GM18499 (cell line): ENCODE results near the gene CEP57L1.

Experiments used
- ATAC-seq: cut with Tn5 transposase; IDR thresholded peaks from one replicate; pipeline ENCODE4 v1.9.1; 2021; ENCODE audit warnings: moderate number of reproducible peaks; ENCODE audit not compliant: insufficient read depth, unreplicated experiment

Gene CEP57L1

GRCh38 chr6:109095036-109095834 lies at the start of gene CEP57L1:
TSS of gene CEP57L1 (plus strand) at chr6:109095507. CDS start at chr6:109145222, 49,715 bp downstream.
- peak; percentile 47 for ATAC-seq

- no peak for ATAC-seq
Measured at GRCh38 chr6:109048176-109048575, 47.1 kb upstream of the CEP57L1 start.

DNA sequence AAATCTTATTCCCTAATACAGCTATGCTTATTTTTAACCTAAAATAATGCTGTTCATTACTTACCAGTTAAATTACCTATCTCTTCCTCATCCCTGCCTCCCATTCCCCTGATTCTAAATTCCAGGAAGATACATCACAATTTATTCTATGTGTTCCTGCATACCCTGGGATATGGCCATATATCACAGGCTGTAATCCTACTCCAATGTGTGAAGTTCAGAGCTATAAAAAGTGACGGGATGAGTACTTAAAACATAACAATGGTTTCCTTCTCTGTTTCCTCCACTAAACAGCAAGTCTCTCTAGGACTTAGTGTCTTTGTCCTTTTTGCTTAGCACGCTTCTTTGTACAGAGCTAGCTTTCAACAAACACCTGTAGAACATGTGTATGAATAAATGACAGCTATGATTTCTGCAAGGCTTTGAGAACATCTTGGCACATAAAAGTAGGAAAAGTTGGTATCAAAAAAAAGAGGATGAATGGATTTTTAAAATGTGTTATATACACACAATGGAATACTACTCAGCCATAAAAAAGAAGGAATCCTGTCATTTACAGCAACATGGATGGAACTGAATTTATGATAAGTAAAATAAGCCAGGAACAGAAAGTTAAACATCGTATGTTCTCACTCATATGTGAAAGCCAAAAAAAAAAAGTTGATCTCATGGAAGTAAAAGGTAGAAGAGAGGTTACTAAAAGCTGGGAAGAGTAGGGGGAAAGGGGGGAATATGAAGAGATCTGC lies 46.5 kb upstream of the CEP57L1 start:
- ATAC-seq: no peak

GRCh38 chr6:109050012-109050411 lies 45.3 kb upstream of the CEP57L1 start:
- no peak for ATAC-seq

- ATAC-seq: no peak
Measured at GRCh38 chr6:109050447-109051102, 44.7 kb upstream of the CEP57L1 start.

- ATAC-seq: no peak
Measured at GRCh38 chr6:109051301-109052017, 43.8 kb upstream of the CEP57L1 start.

DNA sequence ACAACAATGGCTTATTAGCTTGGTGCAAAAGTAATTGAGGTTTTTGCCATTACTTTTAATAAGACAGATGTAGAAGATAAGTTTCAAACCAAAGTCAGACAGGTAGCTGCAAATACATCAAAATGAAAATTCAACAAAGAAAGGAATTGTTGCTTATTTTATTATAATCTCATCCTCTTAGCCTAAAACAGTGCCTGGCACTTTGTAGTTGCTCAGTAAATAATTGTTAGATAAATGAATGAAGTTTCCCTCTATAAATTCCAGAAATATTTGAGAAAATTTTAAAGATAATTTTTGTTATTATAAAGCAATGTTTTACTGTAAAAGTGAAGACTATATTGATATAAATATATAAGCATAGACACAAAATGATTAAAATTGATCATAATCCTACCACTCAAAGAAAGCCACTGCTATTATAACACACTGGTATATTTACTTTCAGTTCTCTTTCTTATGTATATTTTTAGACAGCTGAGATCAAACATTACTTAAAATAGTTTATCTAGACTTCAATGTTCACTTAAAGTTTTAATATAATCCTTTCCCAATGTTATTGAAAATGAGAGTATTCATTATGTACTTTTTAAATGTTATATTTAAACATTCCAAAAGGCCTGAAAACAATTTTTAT lies 43.2 kb upstream of the CEP57L1 start:
- no peak for ATAC-seq

- no peak for ATAC-seq
Measured at GRCh38 chr6:109052852-109053251, 42.5 kb upstream of the CEP57L1 start.

GRCh38 chr6:109053336-109053735 lies 42.0 kb upstream of the CEP57L1 start:
- ATAC-seq: no peak

- ATAC-seq: no peak
Measured at GRCh38 chr6:109055771-109056235, 39.5 kb upstream of the CEP57L1 start.

GRCh38 chr6:109056661-109057060 lies 38.6 kb upstream of the CEP57L1 start:
- no peak for ATAC-seq

- ATAC-seq: no peak
Measured at GRCh38 chr6:109058620-109059019, 36.7 kb upstream of the CEP57L1 start.

GRCh38 chr6:109059153-109059552 lies 36.2 kb upstream of the CEP57L1 start:
- ATAC-seq: no peak

- ATAC-seq: no peak
Measured at GRCh38 chr6:109059571-109060021, 35.7 kb upstream of the CEP57L1 start.

- no peak for ATAC-seq
Measured at GRCh38 chr6:109060571-109060970, 34.7 kb upstream of the CEP57L1 start.

DNA sequence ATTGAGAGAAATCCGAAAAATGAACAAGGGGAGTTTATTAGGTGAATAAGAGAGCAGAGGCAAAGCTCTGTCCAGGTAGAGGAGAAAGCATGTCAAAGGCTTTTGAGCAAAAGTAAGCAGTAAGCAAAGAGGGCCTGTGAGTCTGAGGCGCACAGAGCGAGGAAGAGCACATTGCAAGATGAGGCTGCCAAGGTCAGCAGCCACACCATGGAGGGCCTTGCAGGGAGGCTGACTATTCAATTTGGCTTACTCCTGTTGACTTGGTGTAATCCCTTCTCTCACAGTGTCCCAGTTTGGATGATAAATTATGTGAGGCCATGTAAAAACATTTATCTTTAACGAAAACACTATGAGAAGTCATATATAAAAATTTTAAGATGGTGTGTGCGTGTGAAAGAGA lies 33.1 kb upstream of the CEP57L1 start:
- ATAC-seq: no peak

DNA sequence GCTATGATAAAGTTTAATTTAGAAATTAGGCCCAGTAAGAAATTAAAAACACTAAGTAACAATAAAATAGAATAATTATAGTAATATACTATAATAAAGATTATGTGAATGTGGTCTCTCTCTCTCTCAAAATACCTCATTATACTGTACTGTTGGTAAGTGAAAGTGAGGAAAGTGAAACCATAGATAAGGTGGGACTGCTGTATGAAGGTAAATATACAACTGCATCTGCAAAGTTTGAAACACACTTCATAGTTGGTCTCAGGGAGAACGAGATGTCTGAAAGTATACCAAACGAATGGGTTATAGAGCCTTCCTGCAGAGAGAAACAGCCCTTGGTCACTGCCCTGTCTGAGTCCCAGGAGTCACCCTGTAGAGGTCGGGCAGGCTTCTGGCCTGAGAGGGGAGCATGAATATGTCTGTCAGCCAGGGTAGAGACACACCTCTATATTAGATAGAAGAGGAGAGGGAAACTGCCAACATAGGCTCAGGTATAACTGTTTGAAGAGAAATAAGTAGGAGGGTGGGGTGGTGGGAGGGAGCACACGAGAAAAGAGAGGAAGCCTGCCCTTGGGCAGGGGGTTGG lies 32.4 kb upstream of the CEP57L1 start:
- no peak for ATAC-seq

DNA sequence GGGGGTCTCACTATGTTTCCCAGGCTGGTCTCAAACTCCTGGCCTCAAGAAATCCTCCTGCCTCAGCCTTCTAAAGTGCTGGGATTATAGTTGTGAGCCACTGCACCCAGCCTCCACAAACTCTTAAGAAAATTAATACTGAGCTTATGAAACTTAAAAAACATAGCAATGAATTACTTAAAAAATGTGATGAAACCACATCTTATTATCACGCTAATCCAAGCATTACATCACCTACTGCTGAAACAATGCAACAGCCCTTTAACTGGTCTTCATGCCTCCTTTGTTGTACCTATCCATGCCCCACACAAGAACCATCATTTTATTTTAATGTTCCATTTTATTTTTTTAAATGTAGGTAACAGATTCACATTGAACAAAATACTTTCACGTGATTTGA lies 25.6 kb upstream of the CEP57L1 start:
- ATAC-seq: no peak

DNA sequence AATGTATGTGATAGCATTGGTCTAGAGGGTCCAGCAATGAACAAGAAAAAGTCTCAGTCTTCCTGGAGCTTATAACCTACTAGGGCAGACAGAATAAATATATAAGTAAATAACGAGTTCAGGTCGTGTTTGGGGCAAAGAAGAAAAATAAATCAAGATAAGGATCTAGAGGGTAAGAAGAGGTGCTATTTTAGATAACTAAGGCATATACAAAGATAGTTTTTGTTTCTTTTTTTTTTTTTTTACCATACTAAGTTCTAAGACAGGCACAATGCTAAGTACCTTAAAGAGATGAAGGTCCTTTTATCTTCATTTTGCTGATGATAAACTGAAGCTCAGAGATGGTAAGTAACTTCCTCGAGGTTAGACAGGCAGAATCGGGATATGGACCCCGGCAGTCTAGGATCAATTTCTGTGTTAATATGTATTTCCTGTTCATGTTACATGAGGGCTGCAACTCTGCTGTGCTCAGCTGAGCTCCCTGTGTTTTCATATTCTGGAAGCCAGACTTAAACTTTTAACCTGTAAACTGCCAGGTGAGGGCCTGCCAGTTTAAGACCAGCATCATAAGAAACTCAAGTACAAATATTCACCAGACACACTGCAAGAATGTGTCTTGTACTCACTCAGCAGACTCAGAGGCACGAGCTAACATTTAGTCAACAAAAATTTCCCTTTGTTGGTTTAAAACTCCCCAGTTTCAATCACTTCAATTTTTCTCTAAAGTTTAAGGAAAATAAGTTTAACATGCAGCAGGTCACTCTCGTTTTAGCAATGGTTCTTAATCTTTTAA lies 24.0 kb upstream of the CEP57L1 start:
- no peak for ATAC-seq
